Esophagus muscularis mucosa (tissue), 4 donors: ENCODE measurements around the gene UBD. TPM values are rescaled to one million over a fixed set of nuclear protein-coding genes. Genes with fewer than 3 reads are reported as not detected.
A peak's percentile ranks its signal among the peaks of the same experiment; 100 is the strongest.

Source experiments
- DNase-seq: peaks from one replicate; pipeline ENCODE4 v3.0.0-alpha.2; 2017; ENCODE audit errors: extremely low spot score
- H3K27ac ChIP-seq, 4 donors: fragments of 200-600 bp; sonication (generic); replicated peaks in 1 of 4; 1 replicate in 3 of 4; 2 replicates in 1 of 4; pipeline ENCODE4 v1.5.1; 2016 to 2019; ENCODE audit warnings: mild to moderate bottlenecking in 1 of 4
- H3K27me3 ChIP-seq, 4 donors: fragments of 200-600 bp; sonication (generic); one replicate each; pipeline versions ENCODE4 v1.5.1 to v1.6.0; 2016 to 2019
- H3K36me3 ChIP-seq, 4 donors: fragments of 200-600 bp; sonication (generic); one replicate each; pipeline ENCODE4 v1.5.1; 2016 to 2019
- H3K4me1 ChIP-seq, 4 donors: fragments of 200-600 bp; sonication (generic); one replicate each; pipeline ENCODE4 v1.5.1; 2016 to 2019
- H3K4me3 ChIP-seq, 4 donors: fragments of 200-600 bp; sonication (generic); 1 replicate in 2 of 4; 2 replicates in 2 of 4; pipeline ENCODE4 v1.5.1; 2016 to 2019; ENCODE audit warnings: mild to moderate bottlenecking in 4 of 4, moderate library complexity in 1 of 4
- H3K9me3 ChIP-seq, 4 donors: fragments of 200-600 bp; sonication (generic); 1 replicate in 3 of 4; 2 replicates in 1 of 4; pipeline ENCODE4 v1.5.1; 2016 to 2019
- EP300 ChIP-seq: sonication (generic); formaldehyde crosslinking; IDR thresholded peaks from one replicate; pipeline ENCODE4 v1.6.1; 2017; ENCODE audit warnings: antibody characterized with exemption
- POLR2A ChIP-seq: fragments of 450-650 bp; IDR thresholded peaks from one replicate; pipeline ENCODE4 v1.6.1; 2017; ENCODE audit warnings: antibody characterized with exemption, moderate library complexity, mild to moderate bottlenecking, low read depth
- POLR2AphosphoS5 ChIP-seq, 2 donors: sonication (generic); formaldehyde crosslinking; IDR thresholded peaks; one replicate each; pipeline ENCODE4 v1.6.1; 2017; ENCODE audit warnings: antibody characterized with exemption in 2 of 2
- WGBS: methylation state at CpG from one replicate; pipeline ENCODE4 v1.1.5; 2018; 5-methylcytosine and 5-hydroxymethylcytosine counted together
- intact Hi-C: fragments of 100-400 bp; cut with DNase I; formaldehyde crosslinking; loops from one replicate; pipeline ENCODE4 v1.15.1; 2023
- total RNA-seq, 4 donors: library from RNA; depleted of rRNA; stranded (reverse); fragments of >200 nt; gene quantifications; one replicate each; pipeline versions ENCODE4 v1.1.0 to v1.2.1, GENCODE V29; 2016
- TF ChIP-seq, protein P1 (sequence below), 3 experiments: fragments of 200-600 bp in 2 of 3; fragments of 450-650 bp in 1 of 3; sonication (generic) in 2 of 3; IDR thresholded peaks; one replicate each; pipeline ENCODE4 v1.5.1; 2017 to 2019; ENCODE audit warnings: antibody characterized with exemption in 3 of 3, mild to moderate bottlenecking in 2 of 3, moderate library complexity in 1 of 3

Gene UBD
- total RNA-seq, 4 donors from 2014 or later: 0.50 TPM; not detected in 3

DNA sequence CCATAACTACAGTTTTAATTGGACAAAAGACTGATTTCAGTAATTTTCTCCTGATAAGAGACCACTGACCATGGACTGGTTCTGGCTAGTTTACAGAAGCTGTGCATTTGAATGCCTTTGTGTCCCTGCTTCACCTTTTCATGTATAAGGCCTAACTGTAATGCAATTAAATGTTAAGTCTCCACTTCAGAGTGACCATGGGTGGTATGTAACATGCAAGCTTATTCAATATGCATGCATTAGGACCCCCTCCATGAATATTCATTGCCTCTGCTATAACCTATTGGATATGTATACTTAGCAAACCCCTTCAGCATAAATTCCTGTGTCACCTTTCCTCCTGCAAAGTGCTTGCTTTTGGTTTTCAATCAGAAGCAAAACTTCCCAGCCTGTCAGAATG lies 2.2 kb downstream of the UBD start:
- Histone ChIP-seq H3K27ac (no peak overlapping the region), H3K27me3 (peaks cover 0 to 76% (median 8%) of the 10 kb centered on the region in 4 donors), H3K36me3 (no peaks in the 10 kb centered on the region), H3K9me3 (no peaks in the 10 kb centered on the region), H3K4me1 (peaks cover 12 to 18% (median 17%) of the 10 kb centered on the region in 4 donors), H3K4me3 (no peak overlapping the region)
- peak; percentile 45 for DNase-seq
- intact Hi-C loops: no loop called here
- TF ChIP-seq EP300 (no peak), POLR2A (no peak), POLR2AphosphoS5 (IDR thresholded peaks at IDR 0.05) (no peak)
- TF ChIP-seq, protein P1, sequence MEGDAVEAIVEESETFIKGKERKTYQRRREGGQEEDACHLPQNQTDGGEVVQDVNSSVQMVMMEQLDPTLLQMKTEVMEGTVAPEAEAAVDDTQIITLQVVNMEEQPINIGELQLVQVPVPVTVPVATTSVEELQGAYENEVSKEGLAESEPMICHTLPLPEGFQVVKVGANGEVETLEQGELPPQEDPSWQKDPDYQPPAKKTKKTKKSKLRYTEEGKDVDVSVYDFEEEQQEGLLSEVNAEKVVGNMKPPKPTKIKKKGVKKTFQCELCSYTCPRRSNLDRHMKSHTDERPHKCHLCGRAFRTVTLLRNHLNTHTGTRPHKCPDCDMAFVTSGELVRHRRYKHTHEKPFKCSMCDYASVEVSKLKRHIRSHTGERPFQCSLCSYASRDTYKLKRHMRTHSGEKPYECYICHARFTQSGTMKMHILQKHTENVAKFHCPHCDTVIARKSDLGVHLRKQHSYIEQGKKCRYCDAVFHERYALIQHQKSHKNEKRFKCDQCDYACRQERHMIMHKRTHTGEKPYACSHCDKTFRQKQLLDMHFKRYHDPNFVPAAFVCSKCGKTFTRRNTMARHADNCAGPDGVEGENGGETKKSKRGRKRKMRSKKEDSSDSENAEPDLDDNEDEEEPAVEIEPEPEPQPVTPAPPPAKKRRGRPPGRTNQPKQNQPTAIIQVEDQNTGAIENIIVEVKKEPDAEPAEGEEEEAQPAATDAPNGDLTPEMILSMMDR (IDR thresholded peaks at IDR 0.05): no peak

DNA sequence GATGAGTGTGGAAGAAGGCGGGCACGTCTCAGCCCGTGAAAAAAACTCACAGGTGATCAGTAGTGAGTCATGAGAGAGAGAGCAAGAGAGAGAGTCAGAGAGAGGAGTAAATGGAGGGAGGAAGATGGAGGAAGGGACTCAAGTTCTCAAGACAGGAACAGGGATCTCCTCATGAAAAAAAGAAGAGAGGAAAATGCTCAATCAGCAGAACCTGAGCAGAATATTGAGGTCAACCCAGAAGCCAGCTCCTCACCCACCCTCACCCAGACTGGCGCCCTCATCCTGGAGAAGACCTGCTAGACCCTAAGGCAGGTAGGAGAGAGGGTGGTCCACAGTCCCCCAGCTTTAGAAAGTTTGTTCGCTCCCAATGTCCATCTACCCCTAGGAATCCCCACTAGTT lies 4.8 kb downstream of the UBD start:
- H3K4me3 ChIP-seq: no peak overlapping the region
- H3K27me3 ChIP-seq: peaks cover 0 to 64% (median 8%) of the 10 kb centered on the region in 4 donors
- peak; percentile 19 for DNase-seq
- no peaks in the 10 kb centered on the region for H3K9me3 ChIP-seq
- TF ChIP-seq EP300: no peak
- TF ChIP-seq, protein P1 (IDR thresholded peaks at IDR 0.05): no peak
- no peak for TF ChIP-seq POLR2AphosphoS5 (IDR thresholded peaks at IDR 0.05)
- intact Hi-C loops: no loop called here
- no peak overlapping the region for H3K27ac ChIP-seq
- peaks cover 12 to 18% (median 17%) of the 10 kb centered on the region in 4 donors for H3K4me1 ChIP-seq
- no peaks in the 10 kb centered on the region for H3K36me3 ChIP-seq
- 85% methylated on average over 5 of the region's 5 CpGs for WGBS

DNA sequence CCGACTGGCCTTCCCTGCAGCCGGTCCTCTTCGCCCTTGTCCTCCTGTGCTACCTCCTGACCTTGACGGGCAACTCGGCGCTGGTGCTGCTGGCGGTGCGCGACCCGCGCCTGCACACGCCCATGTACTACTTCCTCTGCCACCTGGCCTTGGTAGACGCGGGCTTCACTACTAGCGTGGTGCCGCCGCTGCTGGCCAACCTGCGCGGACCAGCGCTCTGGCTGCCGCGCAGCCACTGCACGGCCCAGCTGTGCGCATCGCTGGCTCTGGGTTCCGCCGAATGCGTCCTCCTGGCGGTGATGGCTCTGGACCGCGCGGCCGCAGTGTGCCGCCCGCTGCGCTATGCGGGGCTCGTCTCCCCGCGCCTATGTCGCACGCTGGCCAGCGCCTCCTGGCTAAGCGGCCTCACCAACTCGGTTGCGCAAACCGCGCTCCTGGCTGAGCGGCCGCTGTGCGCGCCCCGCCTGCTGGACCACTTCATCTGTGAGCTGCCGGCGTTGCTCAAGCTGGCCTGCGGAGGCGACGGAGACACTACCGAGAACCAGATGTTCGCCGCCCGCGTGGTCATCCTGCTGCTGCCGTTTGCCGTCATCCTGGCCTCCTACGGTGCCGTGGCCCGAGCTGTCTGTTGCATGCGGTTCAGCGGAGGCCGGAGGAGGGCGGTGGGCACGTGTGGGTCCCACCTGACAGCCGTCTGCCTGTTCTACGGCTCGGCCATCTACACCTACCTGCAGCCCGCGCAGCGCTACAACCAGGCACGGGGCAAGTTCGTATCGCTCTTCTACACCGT lies 6.1 kb downstream of the UBD start:
- TF ChIP-seq POLR2AphosphoS5 (IDR thresholded peaks at IDR 0.05): peak in 1 of 2 donors; percentile 36
- TF ChIP-seq, protein P1 (IDR thresholded peaks at IDR 0.05): peak in 1 of 3 experiments; percentile 21
- no peak for TF ChIP-seq EP300
- TF ChIP-seq POLR2A: no peak
- peak; percentile 90 for DNase-seq
- intact Hi-C loops: no loop called here
- peak overlapping the region; percentile 48 to 59 (median 52) for H3K4me3 ChIP-seq
- peak overlapping the region in 2 of 4 donors; percentile 10 to 54 for H3K27ac ChIP-seq
- WGBS: 3% methylated on average over 30 of the region's 83 CpGs
- peaks cover 0 to 54% (median 8%) of the 10 kb centered on the region in 4 donors for H3K27me3 ChIP-seq
- H3K4me1 ChIP-seq: peaks cover 12 to 18% (median 17%) of the 10 kb centered on the region in 4 donors
- H3K9me3 ChIP-seq: no peaks in the 10 kb centered on the region
- H3K36me3 ChIP-seq: no peaks in the 10 kb centered on the region

DNA sequence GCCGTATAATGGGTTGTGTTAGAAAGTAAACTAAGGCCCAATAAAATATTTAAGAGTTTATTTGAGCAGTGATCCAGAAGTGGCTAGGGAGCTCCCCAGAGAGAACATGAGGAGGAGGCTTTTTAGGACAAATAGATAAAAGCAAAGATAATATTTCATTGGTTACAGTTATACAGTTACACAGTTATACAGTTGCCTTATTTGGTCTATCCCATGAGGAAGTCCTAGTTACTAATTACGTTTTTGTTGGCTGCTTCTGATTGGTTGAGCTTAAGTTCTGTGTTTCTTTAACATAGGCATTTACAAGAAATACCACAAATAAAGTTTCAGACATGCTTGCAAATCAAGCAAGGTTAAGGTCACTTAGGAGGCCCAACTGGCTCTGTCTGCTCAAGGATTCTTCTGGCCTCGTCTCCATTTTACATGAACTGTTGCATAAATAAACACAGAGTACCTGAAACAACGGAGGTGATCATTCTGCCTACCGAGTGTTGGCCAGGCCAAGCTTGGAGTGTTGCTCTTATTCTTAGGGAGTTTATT lies 7.0 kb downstream of the UBD start:
- H3K9me3 ChIP-seq: no peaks in the 10 kb centered on the region
- peaks cover 12 to 18% (median 17%) of the 10 kb centered on the region in 4 donors for H3K4me1 ChIP-seq
- peaks cover 0 to 47% (median 8%) of the 10 kb centered on the region in 4 donors for H3K27me3 ChIP-seq
- H3K36me3 ChIP-seq: no peaks in the 10 kb centered on the region
- intact Hi-C loops: no loop called here
- peak overlapping the region; percentile 48 to 59 (median 52) for H3K4me3 ChIP-seq
- TF ChIP-seq POLR2A (no peak), POLR2AphosphoS5 (IDR thresholded peaks at IDR 0.05) (no peak), EP300 (no peak)
- TF ChIP-seq, protein P1 (IDR thresholded peaks at IDR 0.05): no peak
- peak overlapping the region in 2 of 4 donors; percentile 10 to 54 for H3K27ac ChIP-seq
- 25% methylated on average over 5 of the region's 5 CpGs for WGBS
- peak; percentile 77 for DNase-seq
